Suprapubic skin (tissue), 4 donors: Measurements from ENCODE around the gene PLA2G4B.

Source experiments
- CTCF ChIP-seq, 2 donors: fragments of 200-600 bp in 1 of 2; fragments of 450-650 bp in 1 of 2; sonication (generic) in 1 of 2; IDR thresholded peaks; one replicate each; pipeline ENCODE4 v1.5.1; 2016 to 2019; ENCODE audit warnings: antibody characterized with exemption in 2 of 2, mild to moderate bottlenecking in 1 of 2, moderate library complexity in 1 of 2
- EP300 ChIP-seq: sonication (generic); formaldehyde crosslinking; IDR thresholded peaks from one replicate; pipeline ENCODE4 v1.6.1; 2017; ENCODE audit warnings: antibody characterized with exemption
- POLR2A ChIP-seq, 2 donors: fragments of 450-650 bp; IDR thresholded peaks; one replicate each; pipeline ENCODE4 v1.6.1; 2017; ENCODE audit warnings: antibody characterized with exemption in 2 of 2, mild to moderate bottlenecking in 2 of 2, moderate library complexity in 2 of 2
- POLR2AphosphoS5 ChIP-seq, 3 donors: sonication (generic); formaldehyde crosslinking; IDR thresholded peaks; one replicate each; pipeline ENCODE4 v1.6.1; 2017; ENCODE audit warnings: antibody characterized with exemption in 3 of 3

DNA sequence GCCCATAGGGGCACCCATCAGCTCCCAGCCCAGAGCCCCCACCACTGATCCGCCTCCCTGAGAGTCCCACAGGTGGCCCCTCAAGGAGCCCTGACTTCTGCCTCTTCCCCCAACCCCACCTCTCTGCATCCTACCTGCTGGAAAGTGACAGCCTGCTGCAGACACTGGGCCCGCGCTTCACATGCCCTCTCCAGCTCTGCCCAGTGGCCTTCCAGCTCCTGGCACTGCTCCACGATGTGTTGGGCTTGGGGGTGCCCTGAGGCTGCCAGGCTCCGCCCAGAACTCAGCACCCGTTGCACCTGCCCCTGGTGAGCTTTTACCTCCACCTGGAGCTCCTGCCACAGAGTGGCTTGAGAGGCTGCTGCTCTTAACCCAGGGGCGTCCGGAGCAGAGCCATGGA, 35.1 kb downstream of the PLA2G4B start:
- TF ChIP-seq CTCF (IDR thresholded peaks at IDR 0.05) = no peak
- TF ChIP-seq POLR2A (IDR thresholded peaks at IDR 0.05) = no peak
- no peak for TF ChIP-seq EP300
- no peak for TF ChIP-seq POLR2AphosphoS5 (IDR thresholded peaks at IDR 0.05)
